ENCODE data around the gene CHST14.

Gene CHST14

GRCh38 chr15:40470423-40471104 is at the start of gene CHST14:
CHST14 (plus strand) TSS chr15:40470984; CDS start chr15:40471214, 230 bp downstream.
- no peak for FAIRE-seq

DNA sequence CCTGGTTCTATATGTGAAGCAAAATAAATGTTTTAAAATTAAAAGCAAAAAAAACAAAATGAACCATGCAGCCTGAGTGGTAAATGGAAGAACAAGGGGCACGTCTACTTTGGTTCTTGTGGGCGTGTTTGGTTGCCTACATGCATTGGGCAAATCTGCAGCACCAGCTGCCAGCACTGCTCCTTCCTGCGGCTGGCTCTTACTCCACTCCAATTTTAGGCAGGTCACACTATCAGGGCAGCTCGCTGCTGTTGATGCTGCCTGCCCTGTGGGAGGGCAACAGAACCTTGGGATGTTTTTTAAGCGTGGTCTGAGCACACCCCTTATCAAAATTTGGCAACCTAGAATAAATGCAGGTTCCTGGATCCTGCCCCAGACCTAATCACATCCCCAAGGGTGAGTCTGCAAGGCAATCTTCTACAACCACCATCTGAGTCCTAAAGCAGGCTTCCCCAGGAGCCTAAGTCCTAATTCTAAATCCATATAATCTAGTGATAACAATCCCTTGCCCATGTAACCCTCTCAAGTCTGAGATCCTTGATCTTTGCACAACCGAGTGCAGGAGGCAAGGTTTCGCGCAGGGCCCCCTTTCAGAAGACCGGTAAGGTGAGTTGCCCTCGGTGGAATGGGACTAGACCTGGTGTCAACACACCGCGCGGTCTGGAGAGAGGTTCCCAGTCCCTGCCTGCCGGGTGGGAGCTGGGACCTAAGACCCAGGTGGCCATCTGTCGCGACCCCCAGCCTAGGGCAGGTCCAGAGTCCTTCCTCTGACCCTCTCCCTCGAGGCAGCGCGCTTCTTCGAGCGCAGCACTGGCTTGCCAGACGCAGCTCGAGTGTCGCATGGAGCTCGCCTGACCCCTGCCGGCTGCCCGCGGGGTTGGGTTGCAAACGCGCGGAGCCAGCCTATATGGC is 49.3 kb upstream of the CHST14 start:
- FAIRE-seq = no peak

DNA sequence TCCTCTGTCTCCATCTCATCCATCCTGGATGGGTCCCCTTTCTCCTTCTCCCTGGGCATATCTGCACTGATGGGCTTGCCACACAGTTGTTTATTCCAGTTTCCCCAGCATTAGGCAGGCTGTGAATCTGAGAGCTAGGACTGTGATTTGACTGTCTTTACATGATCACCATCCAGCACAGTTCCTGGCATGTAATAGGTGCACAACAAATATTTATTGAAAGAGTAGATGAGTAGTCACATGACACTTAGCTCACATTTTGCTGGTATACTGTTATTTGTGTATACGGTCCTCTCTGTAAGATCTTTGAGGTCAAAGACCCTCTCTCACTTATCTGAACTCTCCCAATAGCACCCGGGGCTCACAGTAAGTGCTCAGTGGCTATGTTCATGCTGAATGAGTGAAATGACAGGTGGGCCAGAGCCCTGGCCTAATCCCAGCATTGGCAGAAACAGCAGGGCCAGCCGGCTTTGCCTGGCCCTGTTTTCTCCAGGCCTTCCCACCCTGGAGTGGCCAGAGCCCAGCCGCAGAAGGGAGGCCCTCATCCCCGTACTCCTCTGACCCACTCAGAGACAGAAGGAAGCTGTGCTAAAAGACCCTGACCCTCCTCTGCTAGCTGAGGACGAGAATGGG is 46.2 kb upstream of the CHST14 start:
- FAIRE-seq = no peak

GRCh38 chr15:40425681-40426080 is 45.1 kb upstream of the CHST14 start:
- no peak for FAIRE-seq

DNA sequence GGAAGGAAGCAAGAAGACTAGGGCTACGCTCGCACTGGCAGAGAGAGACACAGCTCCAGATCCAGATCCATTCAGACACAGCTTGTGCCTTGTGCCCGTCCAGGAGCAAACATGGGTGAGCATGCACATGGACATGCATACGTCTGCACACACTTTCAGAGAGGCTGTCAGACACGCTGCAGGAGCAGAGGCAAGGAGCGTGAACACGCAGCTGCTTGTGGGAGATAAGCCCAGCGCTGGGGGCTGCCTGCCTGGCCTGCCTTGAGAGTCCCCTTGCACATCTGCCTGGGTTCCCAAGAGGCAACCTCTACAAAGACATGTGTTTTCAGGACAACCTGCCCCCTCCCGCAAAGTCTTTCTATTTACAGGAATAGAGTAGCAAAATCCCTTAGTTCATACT is 43.6 kb upstream of the CHST14 start:
- no peak for FAIRE-seq

DNA sequence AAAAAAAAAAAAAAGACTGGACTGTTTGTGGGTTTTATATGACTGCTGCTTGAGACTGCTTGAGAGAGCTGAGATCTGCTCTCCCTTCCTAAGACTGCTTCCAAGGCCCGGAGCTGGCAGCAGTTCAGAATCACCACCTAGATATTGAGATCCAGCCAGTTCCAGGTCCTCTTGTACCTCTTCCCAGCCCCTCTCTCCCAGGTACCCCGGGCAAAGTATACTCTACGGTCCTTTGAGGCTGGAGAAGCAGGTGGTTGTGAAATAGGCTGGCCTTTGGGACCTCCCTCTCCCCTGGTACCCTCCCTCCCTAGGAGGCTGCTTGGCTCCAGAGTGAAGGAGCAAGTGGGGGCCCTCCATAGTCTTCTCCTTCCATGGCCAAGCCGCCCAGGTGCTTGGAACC is 42.6 kb upstream of the CHST14 start:
- no peak for FAIRE-seq

DNA sequence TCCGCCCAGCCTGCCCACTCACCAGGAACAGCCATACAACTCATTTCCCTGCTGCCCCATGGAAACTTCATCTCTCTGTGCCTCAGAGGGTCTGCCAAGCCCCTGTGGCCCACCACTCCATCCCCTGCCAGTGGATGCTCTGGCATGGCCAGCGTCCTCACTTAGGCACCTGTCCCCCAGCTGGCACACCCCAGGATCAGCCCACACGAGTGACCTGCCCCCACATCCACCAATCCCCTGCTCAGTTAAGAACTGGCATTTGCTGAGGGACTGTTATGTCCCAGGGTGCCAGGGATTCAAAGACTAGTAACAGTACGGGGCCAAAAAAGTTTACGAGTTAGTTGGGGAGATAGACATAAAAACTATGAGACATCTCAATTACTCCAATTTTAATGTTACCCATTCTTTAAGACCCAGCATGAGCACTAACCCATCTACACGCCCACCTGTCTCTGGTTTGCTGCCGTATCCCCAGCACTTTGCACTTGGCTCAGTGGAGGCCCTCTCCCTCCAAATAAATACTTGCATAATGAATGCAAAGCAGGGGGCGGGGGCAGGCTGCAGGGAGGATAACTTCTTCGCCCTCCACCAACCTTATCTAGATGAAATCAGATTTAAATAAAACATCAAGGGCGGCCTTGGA is 41.6 kb upstream of the CHST14 start:
- no peak for FAIRE-seq

DNA sequence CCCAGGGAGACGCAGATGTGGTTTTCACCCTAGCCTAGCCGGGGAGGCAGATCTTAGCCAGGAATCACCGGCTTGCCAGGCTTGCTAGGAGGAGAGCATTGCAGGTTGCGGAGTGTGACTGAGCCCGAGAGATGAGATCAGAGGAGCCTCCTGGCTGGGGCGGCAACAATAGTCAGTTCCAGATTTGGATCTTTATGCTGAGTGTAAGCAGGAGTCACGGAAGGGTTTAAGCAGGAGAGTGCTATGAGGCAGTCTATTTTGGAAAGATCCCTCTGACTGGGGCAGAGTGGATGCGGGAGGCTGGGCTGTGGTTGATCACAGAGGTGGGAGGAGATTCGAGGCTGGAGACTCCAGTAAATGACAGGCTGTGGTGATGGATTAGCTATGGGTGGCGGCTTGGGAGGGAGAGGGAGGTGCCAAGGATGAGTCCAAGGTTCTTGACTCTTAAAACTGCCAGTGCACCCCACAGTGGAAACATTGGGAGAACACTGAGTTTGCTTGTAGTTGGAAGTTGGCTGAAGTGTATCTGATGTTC is 40.4 kb upstream of the CHST14 start:
- FAIRE-seq = no peak

DNA sequence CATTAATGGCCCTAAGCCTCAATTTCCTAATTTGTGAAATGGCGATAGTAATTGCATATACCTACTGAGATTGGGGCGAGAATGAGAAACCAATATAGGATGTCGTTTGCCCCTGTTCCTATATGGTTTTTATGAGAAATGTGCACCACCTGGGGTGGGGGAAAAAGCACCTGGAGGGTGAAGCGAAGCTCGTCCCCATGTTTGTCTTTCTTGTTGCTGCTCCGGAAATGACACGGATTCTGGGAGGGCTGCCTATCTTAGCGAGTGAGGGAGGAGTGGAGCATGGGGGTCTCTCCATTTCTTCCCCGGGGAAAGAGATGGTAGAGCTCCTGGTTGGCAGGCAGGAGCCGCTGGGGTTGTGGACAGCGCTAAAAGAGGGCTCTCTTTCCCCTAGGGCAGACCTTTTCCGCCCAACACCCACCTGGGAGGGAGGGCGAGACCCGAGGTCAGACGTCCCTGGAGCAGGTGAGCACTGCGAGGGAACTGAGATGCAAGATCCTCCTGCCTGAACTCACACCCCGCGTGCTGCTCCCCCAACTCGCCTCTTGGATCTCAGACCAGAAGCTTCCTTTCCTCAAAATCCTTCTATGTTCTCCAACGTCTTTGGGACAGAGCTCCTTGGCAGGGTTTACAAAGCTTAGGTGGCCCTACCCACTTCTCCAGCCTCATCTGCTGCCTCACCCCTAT is 35.6 kb upstream of the CHST14 start:
- FAIRE-seq = no peak

GRCh38 chr15:40435710-40436089 is 35.1 kb upstream of the CHST14 start:
- no peak for FAIRE-seq

DNA sequence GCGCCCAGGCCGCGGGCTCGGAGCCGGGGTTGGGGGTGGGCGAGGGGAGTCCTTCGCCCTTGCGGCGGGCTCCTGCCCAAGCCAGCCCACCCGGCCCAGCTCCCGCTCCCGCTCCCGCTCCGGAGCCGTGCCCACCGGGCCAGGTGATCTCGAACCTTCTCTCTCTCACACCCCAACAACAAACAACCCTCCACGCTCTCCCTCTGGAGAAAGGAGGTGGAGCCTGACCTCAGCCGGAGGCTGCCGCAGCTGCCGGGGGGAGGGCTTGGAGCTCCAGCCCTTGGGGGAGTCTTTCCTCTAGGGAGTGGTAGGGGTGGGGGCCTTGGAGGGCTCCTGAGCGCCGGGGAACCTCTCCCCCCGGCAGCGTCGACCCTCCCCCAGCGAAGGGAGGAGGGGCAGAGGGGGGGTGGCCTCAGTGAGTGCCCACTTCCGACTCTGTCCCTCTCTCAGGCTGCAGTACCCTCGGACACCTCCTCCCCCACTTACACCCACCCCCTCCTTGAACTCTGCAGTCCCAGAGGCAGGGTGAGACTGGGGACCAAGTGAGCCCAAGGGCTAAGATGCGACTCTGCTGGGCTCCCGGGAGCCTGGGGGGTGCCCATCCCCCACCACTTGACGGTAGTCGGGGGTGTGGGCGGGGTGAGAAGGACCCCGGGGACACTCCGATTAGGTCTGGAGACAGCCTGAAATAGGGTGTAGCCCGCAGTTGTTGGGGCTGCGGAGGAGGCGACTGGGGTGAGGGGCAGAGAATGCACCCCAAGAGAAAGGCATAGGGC is 34.5 kb upstream of the CHST14 start:
- no peak for FAIRE-seq

DNA sequence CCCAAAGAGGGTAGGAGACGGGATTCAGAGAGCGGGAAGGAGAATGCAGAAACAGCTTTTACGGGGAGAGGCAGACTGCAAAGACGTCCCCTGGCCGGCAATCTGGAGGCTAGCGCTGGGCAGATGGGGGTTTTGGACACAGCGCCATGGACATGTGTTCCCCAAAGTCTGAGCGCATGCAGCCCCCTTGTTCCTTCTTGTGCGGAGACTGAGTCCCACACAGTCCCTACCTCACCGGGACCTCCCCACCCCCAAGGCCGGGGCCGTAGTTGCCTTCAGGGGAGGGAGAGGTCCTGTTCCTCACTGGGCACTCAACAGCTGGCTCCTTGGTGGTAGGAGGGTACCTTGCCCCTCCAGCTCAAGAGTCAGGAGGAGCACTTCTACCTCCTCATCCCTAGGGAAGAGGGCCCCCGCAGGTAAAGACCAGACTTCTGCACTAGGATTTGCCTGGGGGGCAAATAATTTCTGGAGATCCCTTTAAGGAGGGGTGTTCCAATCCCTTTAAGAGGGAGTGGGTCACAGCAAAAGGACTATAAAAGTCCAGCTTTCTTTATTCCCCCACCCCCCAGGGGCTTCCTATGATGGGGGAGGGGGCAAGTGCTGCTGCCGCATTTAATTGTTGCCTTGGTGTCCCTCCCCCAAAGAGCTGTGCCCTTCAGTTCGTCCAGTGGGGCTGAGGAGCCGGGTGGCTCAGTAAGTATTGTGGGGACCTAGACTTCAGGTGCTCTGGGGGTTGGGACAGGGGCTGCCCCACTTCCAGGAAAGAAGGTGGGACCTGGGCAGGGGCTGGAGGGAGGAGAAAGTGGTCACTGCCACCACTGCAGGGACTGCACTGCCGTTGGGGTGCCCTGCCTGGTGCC is 33.7 kb upstream of the CHST14 start:
- no peak for FAIRE-seq

DNA sequence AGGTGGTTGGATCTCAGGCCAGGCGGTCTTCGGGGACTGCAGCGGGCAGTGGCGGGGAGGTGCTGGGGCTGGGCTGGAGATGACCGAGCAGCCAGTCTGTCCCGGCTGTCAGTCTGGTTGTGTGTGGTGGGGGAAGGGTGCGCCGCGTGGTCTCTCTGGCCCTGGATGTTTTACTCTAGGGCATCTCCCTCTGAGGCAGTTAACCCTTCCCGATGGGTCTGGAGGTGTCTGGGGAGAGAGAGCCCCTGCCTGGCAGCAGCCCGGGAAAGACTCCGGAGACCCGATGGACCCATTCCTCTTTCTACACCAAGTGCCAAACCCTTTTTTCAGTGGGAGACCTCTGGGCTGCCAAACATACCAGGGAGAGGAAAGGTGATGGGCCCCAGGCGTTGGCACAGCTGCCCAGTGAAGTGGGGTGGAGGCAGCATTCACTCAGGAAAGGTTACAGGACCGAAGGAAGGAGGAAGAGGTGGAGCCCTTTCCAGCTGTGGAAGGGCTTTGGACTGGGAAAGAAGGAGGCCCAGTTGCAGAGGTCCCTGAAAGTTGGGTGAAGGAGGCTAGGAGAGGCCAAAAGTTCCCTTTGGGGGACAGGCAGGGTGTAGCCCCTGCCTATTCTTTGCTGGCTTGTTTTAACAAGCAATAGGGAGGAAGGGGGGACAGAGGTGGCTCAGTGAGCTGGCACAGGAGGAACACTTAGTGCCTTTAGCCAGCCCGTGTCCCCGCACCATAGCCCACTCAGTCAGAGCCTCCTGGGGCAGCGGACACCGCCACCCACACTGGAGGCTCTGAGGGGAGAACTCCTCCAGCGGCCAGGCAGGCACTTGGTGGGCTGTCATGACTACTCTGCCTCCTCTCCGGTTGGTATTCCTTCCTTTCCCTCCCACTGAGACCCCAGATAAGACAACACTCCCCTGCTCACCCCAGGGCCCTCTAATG is 32.8 kb upstream of the CHST14 start:
- no peak for FAIRE-seq

- FAIRE-seq = no peak
Observed at GRCh38 chr15:40438712-40439111, 32.1 kb upstream of the CHST14 start.

- FAIRE-seq = no peak
Observed at GRCh38 chr15:40439461-40439959, 31.3 kb upstream of the CHST14 start.

DNA sequence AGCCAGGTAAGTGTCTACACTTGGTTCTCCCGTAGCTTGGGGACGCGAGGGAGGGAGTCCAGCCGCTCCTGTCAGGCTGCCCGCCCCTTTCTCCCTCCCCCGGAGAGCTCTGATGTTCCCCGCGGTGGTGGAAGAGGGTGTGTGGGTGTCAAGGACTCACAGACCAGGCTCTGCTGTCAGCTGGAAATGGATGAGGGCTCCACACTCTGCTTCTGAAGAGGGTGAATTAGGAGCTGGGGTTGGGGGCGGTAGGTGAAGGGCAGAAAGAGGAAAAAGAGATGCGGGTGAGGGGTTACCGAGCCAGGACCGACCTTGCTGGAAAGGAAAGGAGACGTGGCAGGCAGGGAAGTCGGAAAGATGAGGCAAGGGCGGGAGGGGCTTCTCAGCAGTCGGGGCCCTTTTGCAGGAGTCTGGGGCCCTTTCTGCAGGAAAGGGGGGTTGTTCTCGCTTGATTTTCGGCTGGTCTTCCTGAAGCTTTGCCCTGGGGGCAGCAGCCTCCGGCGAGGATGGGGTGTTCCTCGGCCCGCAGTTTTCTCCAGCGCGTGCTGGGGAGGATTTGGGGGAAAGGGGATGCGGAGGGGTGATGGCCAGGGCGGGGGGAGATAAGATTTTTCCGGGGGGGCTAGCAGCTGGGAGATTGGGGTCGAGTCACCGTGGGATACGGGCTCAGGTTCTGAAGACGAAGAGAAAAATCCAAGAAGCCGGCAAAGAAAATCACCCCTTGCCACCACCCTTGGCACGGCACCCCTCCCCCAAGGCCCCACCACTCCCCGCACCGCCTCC is 30.6 kb upstream of the CHST14 start:
- FAIRE-seq = no peak

- FAIRE-seq = peak; percentile 49
Observed at GRCh38 chr15:40440743-40441564, 29.8 kb upstream of the CHST14 start, which contains the start of gene BAHD1. BAHD1 (plus strand) TSS chr15:40440953; CDS start chr15:40458465, 17,512 bp downstream.

Measured in A204.1 (cell line).